Activated B cell treated with CpG ODN at 0.5 μM for 24 hours (primary cell): ENCODE data around the gene UBE4B. TPM values are rescaled to one million over a fixed set of nuclear protein-coding genes. Genes with fewer than 3 reads are reported as not detected.

ENCODE experiments used
- ATAC-seq: fragments of 200-7000 bp; cut with Tn5 transposase; one replicate; pipeline ENCODE4 v1.10.0; 2021; ENCODE audit warnings: low read depth, mild to moderate bottlenecking, moderate library complexity
- CTCF ChIA-PET: fragments of 350-600 bp; sonication (Branson Sonifier 250); formaldehyde crosslinking; loops from one replicate; lab custom pipeline; 2021; ENCODE audit warnings: antibody characterized with exemption; lab: Charles Lee
- POLR2A ChIA-PET: fragments of 350-600 bp; sonication (Branson Sonifier 250); formaldehyde crosslinking; loops from one replicate; lab custom pipeline; 2021; ENCODE audit warnings: antibody characterized with exemption; lab: Charles Lee
- DNase-seq: peaks from one replicate; pipeline ENCODE4 v3.0.0; 2022
- H3K27ac Mint-ChIP-seq: one replicate; pipeline ENCODE4 v1.8.0; 2020; ENCODE audit warnings: mixed read lengths
- H3K27me3 Mint-ChIP-seq: one replicate; pipeline ENCODE4 v1.8.0; 2021; ENCODE audit warnings: mixed read lengths
- H3K36me3 Mint-ChIP-seq: one replicate; pipeline ENCODE4 v1.8.0; 2021; ENCODE audit warnings: low read depth, mixed read lengths
- H3K4me1 Mint-ChIP-seq: one replicate; pipeline ENCODE4 v1.8.0; 2021; ENCODE audit warnings: mixed read lengths
- H3K4me3 Mint-ChIP-seq: one replicate; pipeline ENCODE4 v1.8.0; 2020; ENCODE audit warnings: mild to moderate bottlenecking, mixed read lengths
- H3K9me3 Mint-ChIP-seq: one replicate; pipeline ENCODE4 v1.8.0; 2020; ENCODE audit warnings: mixed read lengths
- intact Hi-C: fragments of 100-400 bp; cut with micrococcal nuclease; formaldehyde crosslinking; loops from one replicate; pipeline ENCODE4 v1.15.1; 2024
- total RNA-seq: library from RNA; stranded (reverse); gene quantifications from 2 replicates; pipeline ENCODE4 v1.2.3, GENCODE V29; 2022
- TF ChIP-seq, protein P1 (sequence below): fragments of 200-600 bp; IDR thresholded peaks from one replicate; pipeline ENCODE4 v1.8.0; 2022; ENCODE audit warnings: antibody characterized with exemption, mild to moderate bottlenecking

UBE4B gene
- total RNA-seq, 1 donor from 2014 or later, result 44.7 TPM

DNA sequence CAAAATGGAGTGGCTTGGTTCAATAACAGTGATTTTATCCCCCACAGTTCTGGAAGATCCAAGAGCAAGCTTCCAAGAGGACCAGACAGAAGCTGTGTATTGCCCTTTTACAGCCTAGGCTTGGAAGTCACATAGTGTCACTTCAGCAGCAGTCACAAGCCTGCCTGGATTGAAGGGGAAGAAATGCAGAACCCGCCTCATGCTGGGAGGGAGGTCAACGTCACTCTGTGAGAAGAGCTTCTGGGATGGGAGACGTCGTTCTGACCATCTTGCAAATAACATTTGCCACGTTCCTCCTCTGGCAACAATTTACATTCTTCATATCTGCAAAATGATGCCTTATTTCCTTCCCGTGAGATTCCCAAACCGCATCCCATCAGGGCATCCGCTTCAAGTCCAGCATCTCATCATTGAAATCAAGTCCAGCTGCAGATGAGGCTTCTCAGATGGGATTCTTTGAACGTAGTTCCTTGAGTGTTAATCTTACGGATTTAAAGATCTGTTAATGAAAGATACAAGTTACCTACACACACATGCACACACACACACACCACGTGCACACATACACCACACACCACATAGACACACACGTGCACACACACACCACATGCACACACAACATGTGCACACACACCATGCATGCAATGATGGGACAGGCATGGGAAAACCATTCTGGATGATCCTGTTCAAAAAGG, 153.7 kb downstream of the UBE4B start:
- intact Hi-C loops, result no loop called here
- Mint-ChIP-seq H3K9me3 (no peaks in the 10 kb centered on the region), H3K27ac (no peak overlapping the region), H3K4me3 (no peak overlapping the region), H3K4me1 (peaks cover 5% of the 10 kb centered on the region), H3K27me3 (no peaks in the 10 kb centered on the region), H3K36me3 (no peaks in the 10 kb centered on the region)
- DNase-seq (no peak), ATAC-seq (no peak)
- TF ChIP-seq, protein P1, sequence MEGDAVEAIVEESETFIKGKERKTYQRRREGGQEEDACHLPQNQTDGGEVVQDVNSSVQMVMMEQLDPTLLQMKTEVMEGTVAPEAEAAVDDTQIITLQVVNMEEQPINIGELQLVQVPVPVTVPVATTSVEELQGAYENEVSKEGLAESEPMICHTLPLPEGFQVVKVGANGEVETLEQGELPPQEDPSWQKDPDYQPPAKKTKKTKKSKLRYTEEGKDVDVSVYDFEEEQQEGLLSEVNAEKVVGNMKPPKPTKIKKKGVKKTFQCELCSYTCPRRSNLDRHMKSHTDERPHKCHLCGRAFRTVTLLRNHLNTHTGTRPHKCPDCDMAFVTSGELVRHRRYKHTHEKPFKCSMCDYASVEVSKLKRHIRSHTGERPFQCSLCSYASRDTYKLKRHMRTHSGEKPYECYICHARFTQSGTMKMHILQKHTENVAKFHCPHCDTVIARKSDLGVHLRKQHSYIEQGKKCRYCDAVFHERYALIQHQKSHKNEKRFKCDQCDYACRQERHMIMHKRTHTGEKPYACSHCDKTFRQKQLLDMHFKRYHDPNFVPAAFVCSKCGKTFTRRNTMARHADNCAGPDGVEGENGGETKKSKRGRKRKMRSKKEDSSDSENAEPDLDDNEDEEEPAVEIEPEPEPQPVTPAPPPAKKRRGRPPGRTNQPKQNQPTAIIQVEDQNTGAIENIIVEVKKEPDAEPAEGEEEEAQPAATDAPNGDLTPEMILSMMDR, result no peak
- ChIA-PET CTCF (no interaction called here), POLR2A (no interaction called here)

DNA sequence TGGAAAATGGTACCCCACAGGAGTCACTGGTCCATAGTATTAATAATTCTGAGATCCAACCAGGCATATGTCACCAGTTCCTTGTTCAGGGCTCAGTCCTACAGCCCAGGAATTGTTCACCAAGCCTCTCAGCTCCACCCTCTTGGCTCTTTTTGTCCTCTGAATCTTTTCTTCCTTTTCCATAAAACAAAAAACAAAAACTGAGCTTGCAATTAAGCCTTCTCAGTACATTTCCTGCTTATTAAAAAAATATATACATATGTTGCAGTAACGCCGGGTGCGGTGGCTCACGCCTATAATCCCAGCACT, 154.2 kb downstream of the UBE4B start:
- no peak for ATAC-seq
- Mint-ChIP-seq H3K4me1 (peaks cover 5% of the 10 kb centered on the region), H3K27ac (no peak overlapping the region), H3K27me3 (no peaks in the 10 kb centered on the region), H3K36me3 (no peaks in the 10 kb centered on the region), H3K9me3 (no peaks in the 10 kb centered on the region), H3K4me3 (no peak overlapping the region)
- no peak for DNase-seq
- TF ChIP-seq, protein P1, result no peak
- ChIA-PET CTCF (no interaction called here), POLR2A (no interaction called here)
- intact Hi-C loops, result no loop called here

DNA sequence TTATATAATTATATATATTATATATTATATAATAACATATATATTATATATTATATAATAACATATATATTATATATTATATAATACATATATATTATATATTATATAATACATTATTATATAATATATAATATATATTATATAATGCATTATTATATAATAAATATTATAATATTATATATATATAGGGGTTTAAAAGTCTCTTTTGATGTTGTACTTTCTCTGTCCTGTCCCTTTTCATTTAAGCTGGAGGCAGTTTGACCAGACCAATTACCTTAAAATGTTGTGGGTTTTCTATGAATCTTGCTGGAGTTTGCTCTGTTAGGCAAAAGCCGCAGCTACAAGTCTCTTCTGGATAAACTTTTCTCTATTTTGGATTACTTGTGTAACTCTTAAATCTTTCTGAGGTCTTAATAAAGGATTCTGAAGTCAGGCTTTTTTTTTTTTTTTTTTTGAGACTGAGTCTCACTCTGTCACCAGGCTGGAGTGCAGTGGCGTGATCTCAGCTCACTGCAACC, 155.4 kb downstream of the UBE4B start:
- no peaks in the 10 kb centered on the region for H3K36me3 Mint-ChIP-seq
- ChIA-PET CTCF (no interaction called here), POLR2A (no interaction called here)
- no peak overlapping the region for H3K4me3 Mint-ChIP-seq
- H3K27me3 Mint-ChIP-seq, result no peaks in the 10 kb centered on the region
- DNase-seq, result no peak
- intact Hi-C loops, result no loop called here
- no peak for ATAC-seq
- TF ChIP-seq, protein P1, result no peak
- H3K4me1 Mint-ChIP-seq, result peaks cover 5% of the 10 kb centered on the region
- H3K9me3 Mint-ChIP-seq, result no peaks in the 10 kb centered on the region
- no peak overlapping the region for H3K27ac Mint-ChIP-seq

DNA sequence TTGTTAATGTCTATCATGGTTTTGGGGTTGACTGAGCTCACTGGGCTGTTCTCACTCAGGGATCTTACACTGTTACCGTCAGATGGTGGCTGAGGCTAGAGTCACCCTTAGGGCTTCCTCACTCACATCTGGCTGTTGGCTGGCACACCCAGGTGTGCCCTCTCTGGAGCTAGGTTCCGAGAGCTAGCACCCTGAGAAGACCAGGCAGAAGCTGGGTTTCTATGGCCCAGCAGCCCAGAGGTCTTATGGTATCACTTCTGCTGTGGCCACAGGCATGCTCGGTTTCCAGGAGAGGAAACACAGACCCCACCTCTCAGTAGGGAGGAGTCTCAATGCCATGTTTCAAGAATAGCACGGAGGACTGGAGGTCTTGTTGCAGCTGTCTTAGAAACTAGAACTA, 156.9 kb downstream of the UBE4B start:
- Mint-ChIP-seq H3K36me3 (no peaks in the 10 kb centered on the region), H3K9me3 (no peaks in the 10 kb centered on the region), H3K27ac (no peak overlapping the region), H3K27me3 (no peaks in the 10 kb centered on the region), H3K4me1 (peaks cover 5% of the 10 kb centered on the region), H3K4me3 (no peak overlapping the region)
- intact Hi-C loops, result no loop called here
- POLR2A ChIA-PET, result no interaction called here
- CTCF ChIA-PET, result no interaction called here
- ATAC-seq (peak; percentile 61), DNase-seq (no peak)
- TF ChIP-seq, protein P1, result no peak

DNA sequence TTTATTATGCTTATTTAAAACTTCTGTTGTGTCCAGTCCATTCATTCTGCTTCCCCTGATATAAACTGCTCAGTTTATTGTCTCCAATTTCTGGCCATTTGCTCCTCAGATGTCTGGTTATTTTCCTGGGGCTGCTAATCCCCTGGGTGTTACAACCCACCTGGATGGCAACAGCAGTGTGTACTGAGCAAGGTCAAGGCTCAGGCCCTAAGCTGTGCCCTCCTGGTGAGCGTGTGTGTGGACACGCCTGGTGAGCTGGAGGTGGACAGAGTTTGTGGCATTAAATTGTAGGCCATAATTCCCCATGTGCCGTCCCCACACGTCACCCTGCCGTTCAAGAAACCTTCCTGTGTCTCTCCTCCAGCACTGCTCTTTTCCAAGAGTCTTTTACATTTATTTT, 159.5 kb downstream of the UBE4B start:
- TF ChIP-seq, protein P1, result no peak
- Mint-ChIP-seq H3K4me3 (no peak overlapping the region), H3K36me3 (no peaks in the 10 kb centered on the region), H3K9me3 (no peaks in the 10 kb centered on the region), H3K27ac (no peak overlapping the region), H3K4me1 (peaks cover 5% of the 10 kb centered on the region), H3K27me3 (no peaks in the 10 kb centered on the region)
- intact Hi-C loops, result no loop called here
- DNase-seq (no peak), ATAC-seq (no peak)
- CTCF ChIA-PET, result interaction anchor here (0.9 kb wide), 1 partner anchor 17 kb away, joined by 3 read pairs; no protein-coding TSS in a partner anchor
- POLR2A ChIA-PET, result no interaction called here
